ENCODE data around the gene MTRF1. TPM values are rescaled to one million over a fixed set of nuclear protein-coding genes. Genes with fewer than 3 reads are reported as not detected.

MTRF1 gene
- total and polyA plus RNA-seq, 9 of the 15 experiments (the other 6 are each of a cell fraction or from before 2014, with no cell fraction given), result 12.5 to 33.7 (median 20.1) TPM

DNA sequence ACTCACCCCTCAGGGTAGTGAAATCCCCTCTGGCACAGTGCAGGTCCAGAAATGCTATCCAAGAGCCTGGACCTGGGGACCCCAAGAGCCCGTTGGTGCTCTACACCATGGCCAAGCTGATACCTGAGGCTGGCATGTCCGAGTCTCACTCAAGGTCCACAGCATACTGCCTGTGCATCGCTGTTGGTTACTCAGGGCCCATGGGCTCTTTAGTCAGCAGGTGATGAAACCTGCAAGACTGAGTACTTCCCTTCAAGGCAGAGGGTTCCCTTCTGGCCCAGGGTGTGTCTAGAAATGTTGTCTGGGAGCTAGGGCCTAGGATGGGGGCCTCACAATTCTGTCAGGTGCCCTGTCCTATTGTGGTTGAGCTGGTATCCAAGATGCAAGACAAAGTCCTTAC, 49.5 kb downstream of the MTRF1 start:
- no peaks in the 10 kb centered on the region for H3K79me2 ChIP-seq (ENCODE audit: control insufficient read depth, insufficient read depth, low read length)
- in situ Hi-C loops (cut with MboI) (no loop called here), intact Hi-C loops (cut with micrococcal nuclease) (no loop called here)
- no peak overlapping the region for H3K27ac ChIP-seq (ENCODE audit: extremely low read depth, low read depth, low read length)
- no peak overlapping the region for H3K9ac ChIP-seq (ENCODE audit: insufficient read depth in 1 of 2, low read depth in 2 of 2, low read length in 2 of 2)
- ChIA-PET CTCF (ENCODE audit: low intra/inter-chr PET ratio) (no interaction called here), POLR2A (interaction anchor here (0.7 kb wide), 1 partner anchor 153 kb away, joined by 3 read pairs; the partner anchor contains the start of gene WBP4)
- H2AFZ ChIP-seq (ENCODE audit: low read depth, low read length), result no peak overlapping the region
- H3K36me3 ChIP-seq (ENCODE audit: control insufficient read depth, insufficient read depth, low read length), result no peaks in the 10 kb centered on the region
- DNase-seq (ENCODE audit: extremely low read depth in 1 of 4, low spot score in 3 of 4), result no peak
- TF ChIP-seq CBX1 (IDR thresholded peaks at IDR 0.05; ENCODE audit: low read depth) (no peak), MEF2D (tag; conservative IDR thresholded peaks at IDR 0.05; ENCODE audit: low read depth) (no peak), MTF1 (CRISPR knock-in tag; IDR thresholded peaks at IDR 0.05; ENCODE audit: borderline replicate concordance) (no peak), ZNF695 (CRISPR knock-in tag; IDR thresholded peaks at IDR 0.05) (no peak), SRSF3 (IDR thresholded peaks at IDR 0.05; ENCODE audit: insufficient read depth, low read length) (no peak)
- no peaks in the 10 kb centered on the region for H3K27me3 ChIP-seq (ENCODE audit: control insufficient read depth in 2 of 2, insufficient read depth in 2 of 2, low read length in 2 of 2)
- BruUV-seq (replicated peaks), result no TSS peak
- FAIRE-seq, result no peak
- H3K4me3 ChIP-seq, result no peak overlapping the region
- H3K4me2 ChIP-seq (ENCODE audit: insufficient read depth, low read length), result no peak overlapping the region
- WGBS (ENCODE audit: insufficient coverage, low coverage, missing lambda C conversion rate), result 64% methylated on average over 1 of the region's 3 CpGs
- H3K4me1 ChIP-seq (replicated peaks in 1 of 2; ENCODE audit: control insufficient read depth in 2 of 2, insufficient read depth in 2 of 2, low read length in 2 of 2), result no peaks in the 10 kb centered on the region
- no peaks in the 10 kb centered on the region for H4K20me1 ChIP-seq (replicated peaks; ENCODE audit: control insufficient read depth, insufficient read depth, low read length)
- H3K9me3 ChIP-seq (replicated peaks; ENCODE audit: control insufficient read depth, insufficient read depth, low read depth, low read length), result no peaks in the 10 kb centered on the region; the same call in 1 of the 2 replicates
- no peaks in the 10 kb centered on the region for H3K9me1 ChIP-seq (ENCODE audit: control insufficient read depth, insufficient read depth, low read length)
- no peak for ATAC-seq

DNA sequence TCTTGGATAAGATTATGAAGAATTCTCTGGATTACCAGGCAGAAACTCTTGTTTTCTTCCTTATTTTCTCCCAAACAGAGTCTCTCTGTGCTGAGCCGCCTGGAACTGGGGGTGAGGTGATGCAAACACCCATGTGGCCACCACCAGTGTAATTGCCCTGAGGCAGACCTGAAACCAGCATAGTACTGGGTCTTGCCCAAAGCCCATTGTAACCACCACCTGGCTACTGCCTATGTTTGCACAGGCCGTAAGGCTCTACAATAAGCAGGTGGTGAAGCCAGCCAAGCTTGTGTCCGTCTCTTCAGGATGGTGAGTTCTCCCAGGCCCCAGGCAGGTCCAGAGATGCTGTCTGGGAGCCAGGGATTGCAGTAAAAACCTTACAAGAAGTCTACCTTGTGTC, 50.1 kb downstream of the MTRF1 start:
- DNase-seq (ENCODE audit: extremely low read depth in 1 of 4, low spot score in 3 of 4) (no peak), FAIRE-seq (no peak), ATAC-seq (no peak)
- TF ChIP-seq IRF1 (CRISPR knock-in tag; IDR thresholded peaks at IDR 0.05; ENCODE audit: borderline replicate concordance), result no peak
- TF ChIP-seq MTA3 (IDR thresholded peaks at IDR 0.05; ENCODE audit: borderline replicate concordance), result no peak
- no peak overlapping the region for H3K27ac ChIP-seq (ENCODE audit: extremely low read depth, low read depth, low read length)
- ChIA-PET POLR2A (no interaction called here), CTCF (ENCODE audit: low intra/inter-chr PET ratio) (no interaction called here)
- no TSS peak for BruUV-seq (replicated peaks)
- H3K4me3 ChIP-seq, result no peak overlapping the region
- no peaks in the 10 kb centered on the region; the same call in 1 of the 2 replicates for H3K9me3 ChIP-seq (replicated peaks; ENCODE audit: control insufficient read depth, insufficient read depth, low read depth, low read length)
- H3K4me2 ChIP-seq (ENCODE audit: insufficient read depth, low read length), result no peak overlapping the region
- no peaks in the 10 kb centered on the region for H3K36me3 ChIP-seq (ENCODE audit: control insufficient read depth, insufficient read depth, low read length)
- 89% methylated on average over 3 of the region's 3 CpGs for WGBS (ENCODE audit: insufficient coverage, low coverage, missing lambda C conversion rate)
- no peak overlapping the region for H3K9ac ChIP-seq (ENCODE audit: insufficient read depth in 1 of 2, low read depth in 2 of 2, low read length in 2 of 2)
- H3K9me1 ChIP-seq (ENCODE audit: control insufficient read depth, insufficient read depth, low read length), result no peaks in the 10 kb centered on the region
- no peaks in the 10 kb centered on the region for H3K4me1 ChIP-seq (replicated peaks in 1 of 2; ENCODE audit: control insufficient read depth in 2 of 2, insufficient read depth in 2 of 2, low read length in 2 of 2)
- H2AFZ ChIP-seq (ENCODE audit: low read depth, low read length), result no peak overlapping the region
- in situ Hi-C loops (cut with MboI) (no loop called here), intact Hi-C loops (cut with micrococcal nuclease) (no loop called here)
- no peaks in the 10 kb centered on the region for H3K79me2 ChIP-seq (ENCODE audit: control insufficient read depth, insufficient read depth, low read length)
- no peaks in the 10 kb centered on the region for H3K27me3 ChIP-seq (ENCODE audit: control insufficient read depth in 2 of 2, insufficient read depth in 2 of 2, low read length in 2 of 2)
- H4K20me1 ChIP-seq (replicated peaks; ENCODE audit: control insufficient read depth, insufficient read depth, low read length), result no peaks in the 10 kb centered on the region
